ENCODE results near the gene BPIFB3.
"Not testable (repeated sequence)": the region's sequence is repeated elsewhere in the genome, so short reads cannot be mapped to it uniquely, and the experiment has no call there.

The BPIFB3 gene

GRCh38 chr20:33092361-33092760 lies 38.7 kb downstream of the BPIFB3 start:
- no peak for DNase-seq

- DNase-seq, result no peak
Observed at GRCh38 chr20:33093074-33093473, 39.4 kb downstream of the BPIFB3 start.

DNA sequence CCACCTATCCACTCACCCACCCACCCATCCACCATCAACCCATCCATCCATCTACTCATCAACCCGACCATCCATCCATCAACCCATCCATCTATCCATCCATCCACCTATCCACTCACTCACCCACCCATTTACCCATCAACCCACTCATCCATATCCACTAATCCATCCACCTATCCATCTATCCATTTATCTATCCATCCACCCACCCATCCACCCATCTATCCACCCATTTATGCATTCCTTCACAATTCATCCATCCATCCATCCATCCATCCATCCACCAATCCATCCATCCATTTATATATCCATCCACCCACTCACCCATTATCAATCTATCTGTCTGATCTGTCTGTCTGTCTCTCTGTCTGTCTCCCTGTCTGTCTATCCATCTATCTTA lies 39.9 kb downstream of the BPIFB3 start:
- DNase-seq, result no peak

DNA sequence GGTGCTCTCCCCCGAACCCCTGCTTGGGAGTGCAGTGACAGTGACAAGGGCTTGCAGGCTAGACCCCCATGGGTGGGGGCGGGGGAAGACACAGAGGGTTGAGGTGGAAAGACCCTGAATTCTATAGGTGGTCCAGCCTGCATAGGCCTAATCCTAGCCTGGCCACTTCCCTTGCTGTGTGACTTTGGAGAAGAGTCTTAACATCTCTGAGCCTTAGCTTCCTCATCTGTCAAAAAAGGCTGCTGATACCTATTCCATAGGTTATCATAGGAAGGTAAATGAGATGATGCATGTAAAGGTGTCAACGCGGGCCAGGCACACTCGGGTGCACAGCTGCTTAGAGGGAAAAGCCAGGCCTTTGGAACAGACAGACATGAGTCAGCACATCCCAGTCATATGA lies 41.5 kb downstream of the BPIFB3 start:
- DNase-seq, result no peak

DNA sequence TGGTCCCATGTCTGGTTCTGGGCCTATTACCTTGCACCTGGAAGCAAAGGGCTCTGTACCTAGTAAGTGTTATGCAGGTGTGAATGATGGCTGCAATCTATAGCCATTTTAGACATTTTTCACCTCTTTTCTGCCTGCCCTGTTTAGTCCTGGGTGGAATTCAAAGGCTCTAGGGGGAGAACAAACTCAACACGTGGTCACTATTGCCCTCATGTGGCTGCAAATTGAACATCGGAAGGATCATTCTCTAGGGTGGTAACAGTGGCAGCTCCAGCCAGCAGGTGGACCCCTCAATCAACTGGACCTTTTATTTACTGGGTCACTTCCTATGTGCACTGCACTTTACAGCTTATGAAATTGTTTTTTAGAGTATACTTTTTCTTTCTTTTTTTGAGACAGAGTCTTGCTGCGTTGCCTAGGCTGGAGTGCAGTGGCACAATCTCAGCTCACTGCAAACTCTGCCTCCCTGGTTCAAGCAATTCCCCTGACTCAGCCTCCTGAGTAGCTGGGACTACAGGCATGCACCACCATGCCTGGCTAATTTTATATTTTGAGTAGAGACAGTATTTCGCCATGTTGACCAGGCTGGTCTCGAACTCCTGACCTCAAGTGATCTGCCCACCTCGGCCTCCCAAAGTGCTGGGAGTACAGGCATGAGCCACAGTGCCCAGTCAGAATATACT lies 42.3 kb downstream of the BPIFB3 start:
- DNase-seq, result peak; percentile 60

DNA sequence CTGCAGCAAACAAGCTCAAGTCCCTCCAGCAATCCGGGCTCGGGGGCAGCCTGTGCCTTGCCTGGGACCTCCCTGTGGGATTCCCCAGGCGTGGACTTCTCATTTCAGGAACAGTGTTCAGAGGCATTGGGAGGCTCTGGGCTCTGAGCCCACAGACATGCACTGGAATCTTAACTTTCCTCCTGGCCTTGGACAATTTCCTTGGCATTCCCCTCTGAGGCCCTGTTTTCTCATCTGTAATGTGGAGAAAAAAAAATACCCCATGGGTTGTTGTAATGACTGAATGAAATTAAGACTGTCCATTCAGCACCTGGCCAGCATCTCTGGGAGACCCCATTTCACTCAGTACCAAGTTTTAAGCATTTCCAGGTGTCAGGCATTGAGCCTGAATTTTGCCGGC lies 43.3 kb downstream of the BPIFB3 start:
- DNase-seq, result no peak

- no peak for DNase-seq
Observed at GRCh38 chr20:33099843-33100538, 46.3 kb downstream of the BPIFB3 start.

GRCh38 chr20:33103556-33103955 lies 49.9 kb downstream of the BPIFB3 start:
- no peak for DNase-seq

DNA sequence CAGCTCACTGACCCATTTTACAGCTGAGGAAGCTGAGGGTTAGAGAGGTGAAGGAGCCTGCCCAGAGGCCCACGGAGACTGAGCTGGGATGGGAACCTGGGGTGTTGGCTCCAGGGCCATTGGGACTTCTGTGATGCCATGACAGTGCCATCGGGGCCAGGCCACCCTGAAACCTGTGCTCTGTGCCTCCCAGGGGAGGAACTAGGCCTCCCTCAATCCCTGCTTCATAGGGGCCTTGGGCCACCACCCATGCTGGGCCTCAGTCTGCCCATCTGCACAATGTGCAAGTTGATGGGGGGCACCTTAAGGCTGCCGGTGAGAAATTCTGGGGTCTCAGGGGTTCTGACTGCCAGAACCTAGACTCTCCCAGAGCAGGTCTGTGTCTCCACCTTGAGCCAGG lies 50.6 kb downstream of the BPIFB3 start:
- no peak for DNase-seq

GRCh38 chr20:33105316-33105924 lies 51.7 kb downstream of the BPIFB3 start:
- no peak for DNase-seq

DNA sequence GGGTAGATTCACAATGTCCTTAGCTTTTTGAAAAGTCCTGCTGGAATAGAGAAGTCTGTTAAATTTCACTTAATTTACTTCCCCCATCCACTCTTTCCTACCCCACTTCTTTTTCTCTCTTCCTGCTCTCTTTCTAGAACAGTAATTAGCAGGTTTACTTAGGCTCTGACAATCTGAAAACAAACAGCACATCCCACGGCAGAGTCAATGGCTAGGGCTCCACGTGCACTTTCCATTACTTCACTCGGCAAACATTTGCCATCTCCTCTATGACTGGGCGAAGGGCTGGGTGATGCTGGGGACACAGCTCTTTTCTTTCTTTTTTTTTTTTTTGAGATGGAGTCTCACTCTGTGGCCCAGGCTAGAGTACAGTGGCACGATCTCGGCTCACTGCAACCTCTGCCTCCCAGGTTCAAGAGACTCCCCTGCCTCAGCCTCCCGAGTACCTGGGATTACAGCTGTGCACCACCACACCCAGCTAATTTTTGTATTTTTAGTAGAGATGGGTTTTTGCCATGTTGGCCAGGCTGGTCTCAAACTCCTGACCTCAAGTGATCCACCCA lies 52.4 kb downstream of the BPIFB3 start:
- DNase-seq, result not testable (repeated sequence)

GRCh38 chr20:33108661-33109060 lies 55.0 kb downstream of the BPIFB3 start:
- DNase-seq, result no peak

GRCh38 chr20:33110147-33110825 lies 56.6 kb downstream of the BPIFB3 start:
- no peak for DNase-seq

- DNase-seq, result no peak
Observed at GRCh38 chr20:33111306-33111705, 57.6 kb downstream of the BPIFB3 start.

DNA sequence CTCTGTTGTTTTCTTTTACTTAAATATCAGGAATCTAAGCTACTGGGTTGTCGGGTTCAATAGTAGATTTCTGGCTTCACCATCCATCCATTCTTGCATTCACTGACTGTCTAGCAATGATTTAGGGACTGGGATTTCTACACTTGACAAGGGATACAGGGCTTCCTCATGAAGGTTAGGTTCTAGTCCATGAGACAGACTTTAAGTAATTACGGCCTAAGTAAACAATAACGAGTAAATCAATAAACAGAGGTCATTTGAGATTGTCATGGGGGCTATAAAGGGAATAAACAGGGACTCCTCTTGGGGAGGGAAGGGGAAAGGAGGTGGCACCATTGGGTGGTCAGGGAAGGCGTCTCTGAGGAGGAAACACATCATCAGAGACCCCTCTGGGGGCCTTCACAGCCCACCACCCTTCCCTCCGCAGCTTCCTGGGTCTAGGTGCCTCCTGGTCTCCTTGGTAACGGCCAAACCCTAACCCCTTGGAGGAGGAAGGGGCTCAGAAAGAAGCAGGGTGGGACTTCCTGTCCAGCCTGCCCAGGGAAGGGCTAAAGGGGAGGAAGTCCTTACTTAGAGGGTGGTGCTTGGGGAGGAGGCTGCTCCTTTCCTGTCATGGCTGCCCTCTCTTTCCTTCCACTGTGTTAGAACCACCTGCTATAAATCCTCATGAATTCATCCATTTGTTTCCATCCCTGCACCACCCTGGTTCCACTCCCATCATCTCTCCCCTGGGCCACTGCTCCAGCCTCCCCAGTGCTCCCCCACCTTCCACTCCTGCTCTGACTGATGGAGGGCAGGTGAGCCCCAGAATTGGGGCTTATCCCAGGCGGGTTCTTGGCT lies 59.1 kb downstream of the BPIFB3 start:
- no peak for DNase-seq

- DNase-seq, result no peak
Observed at GRCh38 chr20:33113387-33113908, 59.7 kb downstream of the BPIFB3 start.

DNA sequence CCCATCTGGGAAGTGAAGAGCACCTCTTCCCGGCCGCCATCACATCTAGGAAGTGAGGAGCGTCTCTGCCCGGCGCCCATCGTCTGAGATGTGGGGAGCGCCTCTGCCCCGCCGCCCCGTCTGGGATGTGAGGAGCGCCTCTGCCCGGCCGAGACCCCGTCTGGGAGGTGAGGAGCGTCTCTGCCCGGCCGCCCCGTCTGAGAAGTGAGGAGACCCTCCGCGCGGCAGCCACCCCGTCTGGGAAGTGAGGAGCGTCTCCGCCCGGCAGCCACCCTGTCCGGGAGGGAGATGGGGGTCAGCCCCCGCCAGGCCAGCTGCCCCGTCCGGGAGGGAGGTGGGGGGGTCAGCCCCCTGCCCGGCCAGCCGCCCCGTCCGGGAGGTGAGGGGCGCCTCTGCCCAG lies 61.8 kb downstream of the BPIFB3 start:
- DNase-seq, result not testable (repeated sequence)

DNA sequence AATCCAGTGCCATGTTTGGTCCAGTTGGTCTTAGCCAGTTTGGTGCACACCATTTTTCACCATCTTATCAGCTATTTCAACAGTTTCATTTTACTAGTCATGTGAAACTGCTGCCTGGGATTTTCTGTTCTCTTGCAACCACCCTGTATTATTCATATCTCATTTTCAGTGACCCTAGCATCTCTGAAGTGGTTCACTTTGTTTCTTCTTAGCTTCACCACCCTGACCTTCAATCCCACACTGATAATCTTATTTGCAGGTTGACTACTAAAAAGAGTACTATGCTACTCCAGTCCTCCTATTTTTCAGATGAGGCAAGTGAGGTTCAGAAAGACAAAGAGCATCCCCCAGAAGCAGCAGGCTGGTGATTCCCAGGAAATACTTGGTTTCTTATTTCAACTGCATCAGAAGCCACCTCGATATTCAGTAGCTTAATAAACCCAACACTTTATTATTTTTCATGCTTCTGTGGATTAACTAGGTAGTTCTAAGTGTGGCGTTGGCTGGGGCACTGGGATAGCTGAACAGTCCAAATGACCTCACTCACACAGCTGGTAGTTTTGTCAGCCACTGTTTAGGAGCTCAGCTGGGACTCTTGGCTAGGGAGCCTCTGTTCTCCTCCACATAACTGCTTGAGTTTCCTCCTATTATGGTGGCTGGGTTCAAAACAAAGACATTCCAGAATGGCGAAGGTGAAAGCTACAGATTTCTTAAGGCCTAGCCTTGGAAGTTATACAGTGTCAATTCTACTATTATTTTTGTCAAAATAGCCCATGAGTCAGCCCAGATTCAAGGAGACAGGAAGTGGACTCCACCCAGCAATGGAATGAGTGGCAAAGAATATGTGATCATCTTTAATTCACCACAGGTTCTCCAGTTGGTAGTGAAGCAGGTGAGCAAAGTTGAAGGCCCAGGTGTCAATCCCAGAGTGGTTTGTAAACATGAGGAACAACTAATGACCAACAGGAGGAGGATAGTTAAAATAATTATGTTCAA lies 66.3 kb downstream of the BPIFB3 start:
- no peak for DNase-seq

DNA sequence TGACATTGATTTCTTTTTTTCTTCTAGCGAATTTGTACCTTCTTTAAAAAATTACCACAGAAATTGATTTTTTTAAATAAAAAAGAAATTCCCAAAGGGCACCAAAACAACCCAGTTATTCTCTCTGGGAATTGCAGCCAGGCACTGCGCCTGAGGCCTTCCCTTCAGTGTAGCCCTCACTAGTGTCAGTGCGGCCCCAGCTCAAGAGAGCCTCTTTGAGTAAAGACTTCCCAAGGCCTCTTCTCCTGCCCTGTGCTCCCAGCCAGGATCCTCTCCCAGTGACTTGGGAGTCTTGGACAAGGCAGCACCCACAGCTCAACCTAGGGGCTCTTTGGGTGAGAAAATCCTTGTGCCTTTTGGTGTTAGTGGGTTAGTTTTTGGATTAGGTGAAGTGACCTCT lies 67.2 kb downstream of the BPIFB3 start:
- no peak for DNase-seq

DNA sequence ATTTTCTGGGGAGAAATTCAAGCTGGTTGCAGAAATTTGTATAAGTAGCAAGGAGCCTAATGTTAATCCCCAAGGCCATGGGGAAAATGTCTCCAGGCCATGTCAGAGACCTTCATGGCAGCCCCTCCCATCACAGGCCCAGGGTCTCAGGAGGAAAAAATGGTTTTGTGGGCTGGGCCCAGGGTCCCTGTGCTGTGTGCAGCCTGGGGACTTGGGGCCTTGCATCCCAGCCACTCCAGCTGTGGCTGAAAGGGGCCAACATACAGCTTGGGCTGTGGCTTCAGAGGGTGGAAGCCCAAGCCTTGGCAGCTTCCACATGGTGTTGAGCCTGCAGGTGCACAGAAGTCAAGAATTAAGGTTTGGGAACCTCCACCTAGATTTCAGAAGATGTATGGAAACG lies 68.6 kb downstream of the BPIFB3 start:
- DNase-seq, result not testable (repeated sequence)

Measured in stimulated activated CD4-positive, alpha-beta T cell treated with anti-CD3 and anti-CD28 coated beads, Interleukin-15, amount 100 ng/mL, for 24 hours (primary cell).